GM21825 (cell line): Measurements from ENCODE around the gene LPCAT3.

ENCODE experiments used
- ATAC-seq: cut with Tn5 transposase; IDR thresholded peaks from one replicate; pipeline ENCODE4 v1.9.1; 2021; ENCODE audit warnings: mild to moderate bottlenecking, moderate library complexity; ENCODE audit not compliant: unreplicated experiment

Gene LPCAT3

DNA sequence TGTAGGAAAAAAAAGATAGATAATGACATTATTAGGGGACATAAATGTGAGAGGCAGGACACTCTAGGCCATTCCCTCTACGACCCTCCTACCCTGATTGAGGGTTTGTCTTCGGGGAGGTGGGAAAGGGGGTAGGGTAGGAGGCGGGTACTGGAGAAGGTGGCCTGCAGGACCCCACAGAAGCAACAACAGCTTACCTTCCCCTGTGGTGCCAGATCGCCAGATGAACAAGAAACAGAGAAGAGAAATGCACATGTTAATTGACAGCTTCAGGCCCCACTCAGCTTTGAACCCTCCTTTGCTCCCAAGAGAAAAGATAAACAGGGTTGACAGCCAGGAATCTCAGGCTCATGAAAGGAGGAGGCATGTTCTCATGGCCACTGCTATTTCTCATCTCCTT, 52.6 kb downstream of the LPCAT3 start:
- ATAC-seq, result no peak

DNA sequence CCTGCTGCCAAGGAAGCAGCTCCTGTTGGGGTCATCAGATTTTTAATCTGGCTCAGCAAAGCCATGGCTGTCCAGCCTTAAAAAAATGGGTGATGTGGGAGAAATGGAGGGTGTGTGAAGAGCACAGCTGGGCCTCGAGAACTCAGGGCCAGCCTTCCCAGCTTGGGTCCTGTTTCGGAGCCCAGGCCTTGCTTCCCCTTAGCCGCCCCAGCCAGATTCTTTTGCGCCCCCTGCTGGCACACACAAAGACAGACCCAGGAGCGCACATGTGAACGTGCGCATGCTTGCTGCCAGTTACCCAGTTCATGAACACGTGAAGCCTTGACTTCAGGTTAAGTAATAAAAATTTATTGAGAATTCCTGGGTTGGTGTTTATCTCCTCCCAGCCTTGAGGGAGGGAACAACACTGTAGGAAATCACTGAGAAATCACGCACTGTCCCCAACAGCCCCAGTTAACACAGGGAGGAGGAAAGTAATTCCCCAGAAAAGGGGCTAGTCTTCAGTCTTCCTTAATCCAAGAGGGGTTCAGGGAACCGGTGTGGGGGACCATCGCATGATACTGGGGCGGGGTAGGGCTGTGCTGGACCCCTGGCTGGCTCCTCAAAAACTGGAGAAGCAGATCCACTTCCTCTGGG, 53.1 kb downstream of the LPCAT3 start:
- peak; percentile 32 for ATAC-seq

DNA sequence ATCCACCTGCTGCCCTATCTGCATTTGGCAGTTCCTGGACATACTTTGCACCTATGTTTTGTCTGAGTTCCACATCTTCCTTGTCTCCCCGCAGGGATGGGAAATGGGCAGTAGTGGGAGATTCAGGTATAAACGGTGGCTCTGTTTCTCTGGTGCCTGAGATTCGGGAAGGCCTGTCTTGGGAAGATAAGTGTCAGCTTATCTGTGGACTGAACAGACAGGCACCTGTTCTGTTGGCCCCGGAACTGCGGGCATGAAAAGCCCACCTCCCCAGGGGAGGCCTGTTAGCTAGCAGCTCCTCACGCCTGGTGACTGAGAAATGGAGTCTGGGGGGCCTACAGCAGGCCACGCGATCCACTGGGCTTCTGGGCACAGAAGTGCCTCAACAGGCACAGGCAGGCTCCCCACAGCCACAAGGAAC, 53.7 kb downstream of the LPCAT3 start:
- ATAC-seq, result no peak

DNA sequence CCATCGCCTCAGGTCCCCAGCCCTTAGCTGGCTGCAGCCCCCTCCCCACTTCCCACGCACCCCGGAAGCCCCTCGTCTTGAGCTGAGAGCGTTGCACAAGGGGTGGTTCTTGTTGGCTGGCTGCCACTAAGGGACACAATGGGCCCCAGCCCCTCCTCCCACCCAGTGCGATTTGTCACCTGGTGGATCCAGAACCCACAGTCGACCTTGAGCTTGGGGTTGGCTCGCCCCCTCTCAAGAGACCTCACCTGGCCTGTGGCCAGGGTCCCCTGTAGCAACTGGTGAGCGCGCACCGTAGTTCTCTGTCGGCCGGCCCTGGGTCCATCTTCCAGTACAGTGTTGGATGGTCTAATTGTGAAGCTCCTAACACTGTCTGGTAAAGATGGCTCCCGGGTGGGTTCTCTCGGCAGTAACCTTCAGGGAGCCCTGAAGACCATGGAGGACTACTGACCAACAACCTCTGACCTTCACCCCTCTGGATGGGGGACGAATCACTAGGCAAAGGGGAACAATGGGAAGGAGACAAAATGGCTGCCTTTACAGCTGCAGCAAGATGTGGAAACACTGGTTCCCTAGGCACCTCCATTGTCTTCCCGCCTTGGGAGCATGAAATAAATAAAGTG, 54.4 kb downstream of the LPCAT3 start:
- no peak for ATAC-seq

DNA sequence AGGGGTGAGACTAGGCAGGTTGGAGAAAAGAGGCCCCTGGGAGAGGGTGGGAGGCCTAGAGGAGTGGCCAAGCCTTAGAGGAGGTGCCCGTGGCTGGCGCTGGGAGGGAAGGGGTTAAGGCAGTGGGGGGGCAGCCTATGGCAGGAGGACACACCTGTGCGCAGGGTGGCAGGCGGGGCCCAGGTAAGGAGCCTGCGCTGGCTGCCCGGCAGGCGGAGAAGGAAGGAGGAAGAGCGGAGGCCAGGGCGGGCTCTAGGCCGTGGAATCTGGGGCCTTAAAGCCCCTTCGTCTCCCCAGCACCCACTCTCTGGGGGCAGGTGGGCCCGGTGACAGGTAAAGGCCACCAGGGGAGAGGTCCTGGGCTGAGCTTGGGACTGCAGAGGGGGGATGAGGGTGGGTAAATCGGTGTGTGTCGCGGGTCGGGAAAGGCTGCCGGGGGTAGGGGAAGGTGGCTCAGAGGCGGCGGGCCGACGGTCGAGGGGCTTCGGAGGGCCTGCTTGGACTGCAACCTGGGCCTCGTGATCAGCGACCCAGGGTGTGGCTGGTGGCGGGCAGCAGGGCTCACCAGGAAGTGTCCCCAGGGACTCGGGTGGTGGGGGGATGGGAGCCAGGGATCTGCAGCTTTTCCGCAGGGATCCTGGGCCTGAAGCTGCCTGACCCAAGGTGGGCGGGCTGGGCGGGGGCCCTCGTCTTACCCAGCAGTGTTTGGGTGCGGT, 55.1 kb downstream of the LPCAT3 start:
- ATAC-seq, result no peak

DNA sequence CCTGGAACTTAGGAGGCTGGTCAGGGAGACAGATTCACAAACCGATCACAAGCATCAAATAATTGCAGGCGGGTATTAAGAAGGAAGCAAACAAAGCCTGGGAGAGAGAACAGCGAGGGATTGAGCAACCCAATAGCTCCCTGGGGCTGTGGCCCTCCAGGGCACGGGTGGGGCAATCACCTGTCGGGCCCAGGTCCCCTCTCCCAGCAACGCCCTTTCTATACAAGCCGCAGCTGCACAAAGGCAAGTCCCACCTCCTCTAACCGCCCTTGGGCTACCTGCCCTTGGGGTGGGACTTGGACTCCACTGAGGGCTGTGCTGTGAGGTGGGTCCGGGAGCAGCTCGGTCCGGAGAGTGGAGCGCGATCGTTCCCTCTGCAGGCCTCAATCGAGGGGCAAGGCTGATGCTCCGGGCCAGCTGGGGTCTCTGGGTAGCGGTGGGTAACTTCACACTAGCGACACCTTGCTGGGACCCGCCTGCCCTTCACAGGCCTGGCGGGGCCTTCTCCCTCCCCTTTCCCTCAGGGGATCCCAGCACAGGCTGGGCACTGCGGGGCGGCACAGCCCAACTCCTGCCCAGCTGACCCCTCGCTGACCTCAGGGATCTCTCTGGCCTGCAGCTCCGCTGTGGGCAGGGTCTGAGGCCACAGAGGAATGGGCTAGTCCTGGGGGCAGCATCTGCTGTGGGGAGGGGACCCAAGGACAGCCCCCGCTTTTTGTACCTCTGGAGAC, 55.8 kb downstream of the LPCAT3 start:
- ATAC-seq, result no peak

DNA sequence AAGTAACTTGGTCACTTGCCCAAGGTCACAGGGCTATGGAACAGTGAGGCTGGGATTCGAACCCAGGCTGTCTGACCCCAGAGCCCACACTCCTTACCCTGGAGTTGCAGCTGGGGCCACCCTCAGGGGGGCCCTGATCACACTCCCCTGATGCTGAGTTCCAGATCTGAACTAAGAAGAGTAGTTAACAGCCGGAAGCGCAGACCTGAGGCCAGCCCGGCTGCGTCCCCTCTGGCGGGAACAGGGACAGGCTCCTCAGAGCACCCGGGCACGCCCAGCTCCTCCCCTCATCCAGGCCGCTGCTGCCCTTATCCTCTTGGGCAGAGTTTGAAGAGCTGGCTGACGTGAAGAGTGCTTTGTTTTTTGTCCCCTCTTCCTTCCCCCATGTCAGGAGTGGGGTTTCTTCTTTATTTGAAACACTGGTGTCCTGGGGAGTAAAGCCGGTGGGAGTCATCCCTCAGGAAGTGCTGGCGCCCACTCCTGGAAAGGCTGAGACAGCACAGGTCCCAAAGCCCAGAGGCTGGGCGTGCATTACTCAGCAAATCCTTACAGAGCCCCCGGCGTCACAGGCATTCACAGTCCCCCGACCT, 56.5 kb downstream of the LPCAT3 start:
- no peak for ATAC-seq

DNA sequence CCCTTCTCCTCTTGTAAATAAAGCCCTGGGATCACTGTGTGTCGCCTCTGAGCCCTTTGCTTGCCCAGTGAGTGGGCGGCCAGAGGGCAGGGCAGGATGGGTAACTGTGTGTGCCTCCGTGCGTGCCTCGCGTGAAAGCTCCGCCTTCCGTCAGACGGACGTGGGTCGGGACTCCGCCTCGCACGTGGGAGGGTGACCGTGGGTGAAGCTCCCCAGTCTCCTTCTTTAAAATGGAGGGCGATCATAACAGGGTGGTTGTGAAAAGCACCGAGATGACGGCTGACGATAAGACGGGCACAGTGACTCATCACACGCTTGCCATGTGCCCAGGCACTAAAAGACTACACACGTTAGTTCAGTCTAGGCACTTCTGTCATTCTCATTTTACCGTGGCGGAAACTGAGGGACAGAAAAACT, 57.0 kb downstream of the LPCAT3 start:
- no peak for ATAC-seq

DNA sequence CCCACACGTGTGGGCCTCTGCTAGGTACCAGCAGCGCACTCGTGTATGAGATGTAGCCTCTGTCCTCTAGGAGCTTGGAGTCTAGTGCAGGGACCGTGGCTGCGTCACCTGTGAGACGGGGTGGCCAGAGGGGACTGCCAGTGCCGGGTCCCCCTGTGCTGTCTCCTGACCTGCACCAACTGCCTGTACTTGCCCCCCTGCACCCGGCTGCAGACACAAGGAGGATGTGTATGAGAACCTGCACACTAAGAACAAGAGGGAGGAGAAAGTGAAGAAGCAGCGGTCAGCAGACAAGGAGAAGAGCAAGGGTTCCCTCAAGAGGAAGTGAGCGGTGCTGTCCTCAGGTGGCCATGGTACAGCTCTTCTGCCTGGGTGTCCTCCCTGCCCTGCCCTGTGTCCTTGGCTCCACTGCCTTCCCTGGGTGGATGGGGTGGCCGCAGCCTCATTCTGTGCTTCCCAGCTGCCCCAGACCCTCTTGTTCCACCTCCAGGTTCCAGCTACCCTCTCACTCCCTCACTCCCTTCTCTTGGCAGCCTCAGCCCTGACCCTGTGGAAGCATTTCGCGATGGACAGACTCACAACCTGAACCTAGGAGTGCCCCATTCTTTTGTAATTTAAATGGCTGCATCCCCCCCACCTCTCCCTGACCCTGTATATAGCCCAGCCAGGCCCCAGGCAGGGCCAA, 57.5 kb downstream of the LPCAT3 start:
- ATAC-seq, result peak; percentile 20

DNA sequence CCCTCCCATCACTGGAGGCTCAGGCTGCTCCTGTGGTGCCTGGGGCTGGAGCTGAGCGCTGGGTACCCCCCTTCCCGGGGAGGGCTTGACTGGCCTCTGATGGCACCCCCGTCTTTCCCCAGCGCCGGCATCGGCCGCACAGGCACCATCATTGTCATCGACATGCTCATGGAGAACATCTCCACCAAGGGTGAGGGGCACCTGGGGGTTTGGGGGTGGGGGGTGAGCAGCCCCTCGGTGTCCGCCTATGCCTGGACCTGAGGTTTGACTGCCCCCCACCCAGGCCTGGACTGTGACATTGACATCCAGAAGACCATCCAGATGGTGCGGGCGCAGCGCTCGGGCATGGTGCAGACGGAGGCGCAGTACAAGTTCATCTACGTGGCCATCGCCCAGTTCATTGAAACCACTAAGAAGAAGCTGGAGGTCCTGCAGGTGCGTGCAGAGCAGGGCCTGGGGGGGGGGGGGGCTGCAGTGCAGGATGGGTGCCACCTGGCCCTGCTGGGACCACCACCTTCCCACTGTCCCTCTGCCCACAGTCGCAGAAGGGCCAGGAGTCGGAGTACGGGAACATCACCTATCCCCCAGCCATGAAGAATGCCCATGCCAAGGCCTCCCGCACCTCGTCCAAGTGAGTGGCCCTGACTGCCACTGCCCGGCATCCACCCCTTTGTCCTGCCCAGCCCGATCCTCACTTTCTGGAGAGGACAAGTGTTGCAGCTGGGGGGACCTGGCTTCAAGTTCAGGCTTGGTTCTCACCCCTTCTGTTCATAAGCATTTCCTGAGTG, 58.3 kb downstream of the LPCAT3 start:
- ATAC-seq, result no peak

DNA sequence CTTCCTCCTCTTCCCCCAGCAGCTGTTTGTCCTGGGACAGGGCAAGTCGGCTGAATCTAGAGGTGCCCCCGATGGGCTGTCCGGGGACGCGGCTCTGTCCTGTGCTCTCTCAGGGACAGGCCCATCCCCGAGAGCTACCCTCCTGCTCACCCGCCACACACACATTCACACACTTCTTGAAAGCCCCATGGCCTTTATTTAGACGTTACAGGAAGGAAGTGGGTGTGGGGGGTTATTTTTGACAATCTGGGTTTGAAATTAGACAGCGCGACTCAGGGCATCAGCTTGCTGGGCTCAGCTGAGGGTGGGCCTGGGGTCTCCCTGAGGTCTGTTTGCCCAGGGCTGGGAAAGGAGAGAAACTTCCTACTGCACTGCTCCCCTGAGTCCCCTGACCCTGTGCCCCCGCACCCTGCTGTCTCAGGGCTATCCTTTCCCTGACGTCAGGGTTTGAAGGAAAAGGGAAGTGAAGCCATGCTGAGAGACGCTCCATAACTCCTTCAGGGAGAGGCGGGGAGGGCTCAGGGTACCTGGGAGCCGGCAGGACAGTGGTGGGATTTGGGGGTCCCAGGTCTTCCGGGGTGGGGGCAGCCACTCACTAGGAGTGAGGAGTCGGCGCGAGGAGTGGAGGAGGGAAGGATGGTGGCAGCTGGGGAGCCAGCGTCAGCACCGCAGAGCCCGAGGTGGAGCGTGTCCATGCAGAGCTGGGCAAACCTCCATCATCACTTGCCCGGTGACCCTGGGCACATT, 59.0 kb downstream of the LPCAT3 start:
- ATAC-seq, result peak; percentile 43

DNA sequence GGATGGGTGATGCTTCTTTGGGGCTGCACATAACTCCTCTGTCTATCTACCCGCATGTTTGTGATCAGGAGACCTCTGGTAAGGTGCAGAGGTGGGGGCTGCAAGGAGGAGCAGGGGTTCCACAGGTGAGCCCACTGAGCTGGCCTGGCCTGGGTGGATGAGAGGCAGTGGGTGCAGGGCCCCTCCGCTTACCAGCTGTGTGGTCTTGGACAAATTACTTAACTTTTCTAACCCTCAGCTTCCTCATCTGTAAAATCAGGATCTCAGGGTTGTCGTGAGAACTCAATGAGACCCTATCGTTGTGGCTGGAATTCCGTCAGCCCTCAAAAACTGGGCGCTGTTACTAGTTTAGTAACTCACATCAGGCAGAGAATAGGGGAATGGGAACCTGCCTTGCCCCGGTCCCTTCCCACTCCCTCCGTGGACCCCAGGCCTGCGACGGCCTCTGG, 59.6 kb downstream of the LPCAT3 start:
- ATAC-seq, result no peak

DNA sequence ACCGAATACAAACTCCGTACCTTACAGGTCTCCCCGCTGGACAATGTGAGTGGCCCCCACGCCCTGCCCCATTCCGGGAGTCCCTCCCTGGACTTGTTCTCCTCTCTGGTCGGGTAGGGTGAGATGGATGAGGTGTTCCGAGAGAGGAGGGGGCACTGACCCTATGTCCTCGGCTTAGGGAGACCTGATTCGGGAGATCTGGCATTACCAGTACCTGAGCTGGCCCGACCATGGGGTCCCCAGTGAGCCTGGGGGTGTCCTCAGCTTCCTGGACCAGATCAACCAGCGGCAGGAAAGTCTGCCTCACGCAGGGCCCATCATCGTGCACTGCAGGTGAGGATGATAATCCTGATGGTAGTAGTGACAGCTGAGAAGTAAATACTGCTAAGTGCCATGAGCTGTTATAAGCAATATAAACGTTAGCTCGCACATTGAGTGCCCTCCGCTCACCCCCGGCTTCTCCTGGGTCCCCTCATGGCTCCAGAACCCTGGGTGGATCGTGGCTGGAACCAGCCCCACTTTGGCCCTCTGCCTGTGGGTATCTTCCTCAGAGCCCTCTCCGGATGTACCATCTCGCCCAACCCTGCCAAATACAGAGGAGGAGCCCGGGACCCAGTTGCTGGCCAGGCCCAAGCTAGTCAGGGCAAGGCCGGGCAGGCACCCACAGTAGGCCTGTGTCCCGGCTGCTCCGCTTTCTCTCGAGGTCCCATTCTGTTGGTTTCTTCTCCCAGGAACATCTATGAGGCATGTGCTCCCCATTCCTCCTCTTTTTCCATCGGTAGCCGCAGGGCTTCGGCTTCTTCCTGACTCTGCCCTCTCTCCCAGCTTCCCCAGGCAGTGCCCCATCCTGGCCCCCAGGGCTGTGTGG, 60.3 kb downstream of the LPCAT3 start:
- ATAC-seq, result no peak

DNA sequence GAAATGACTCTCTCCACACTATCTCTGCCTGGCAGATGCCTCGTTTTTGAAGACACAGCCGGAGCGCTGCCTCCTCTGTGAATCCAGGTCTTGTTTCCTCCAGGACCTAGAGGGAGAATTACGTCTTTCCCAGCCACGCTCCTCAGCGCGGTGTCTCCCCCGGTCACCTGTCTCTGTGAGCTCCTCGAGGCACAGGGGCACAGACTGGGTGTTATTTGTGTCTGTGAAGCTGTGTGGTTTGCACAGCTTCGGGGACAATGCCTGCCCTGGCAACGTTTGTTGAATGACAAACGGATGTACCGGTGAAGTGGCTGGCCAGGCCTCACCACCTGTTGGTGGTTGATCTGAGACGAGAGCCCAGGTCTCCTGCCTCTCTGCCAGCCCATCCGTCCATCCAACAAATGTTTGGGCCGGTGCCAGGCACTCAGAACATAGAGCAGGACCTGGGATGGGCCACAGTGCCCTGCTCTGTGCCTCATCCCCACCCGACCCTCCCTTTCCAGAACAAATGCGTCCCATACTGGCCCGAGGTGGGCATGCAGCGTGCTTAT, 61.0 kb downstream of the LPCAT3 start:
- ATAC-seq, result no peak

DNA sequence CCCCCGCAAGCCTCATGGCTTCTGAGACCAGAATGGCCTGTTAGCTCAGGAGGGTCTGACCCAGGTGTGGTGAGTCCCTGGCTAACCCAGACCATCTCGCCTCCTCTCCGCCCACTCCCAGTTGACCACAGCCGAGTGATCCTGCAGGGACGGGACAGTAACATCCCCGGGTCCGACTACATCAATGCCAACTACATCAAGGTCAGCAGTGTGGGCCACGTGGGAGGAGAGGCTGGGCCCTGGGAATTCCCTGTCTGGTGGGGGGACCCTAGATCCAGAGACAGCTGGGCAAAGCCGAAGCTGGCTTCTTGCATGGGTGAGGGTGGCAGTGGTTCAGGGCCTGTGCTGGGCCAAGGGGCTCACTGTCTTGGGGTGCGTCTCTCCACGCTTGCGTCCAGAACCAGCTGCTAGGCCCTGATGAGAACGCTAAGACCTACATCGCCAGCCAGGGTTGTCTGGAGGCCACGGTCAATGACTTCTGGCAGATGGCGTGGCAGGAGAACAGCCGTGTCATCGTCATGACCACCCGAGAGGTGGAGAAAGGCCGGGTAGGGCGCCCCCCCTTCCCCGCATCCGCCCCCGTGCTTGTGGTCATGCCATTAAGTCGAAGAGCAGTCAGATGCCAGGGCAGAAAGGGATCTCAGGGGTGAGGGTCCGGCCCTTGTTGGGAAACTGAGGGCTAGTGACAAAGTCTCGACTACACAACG, 62.1 kb downstream of the LPCAT3 start:
- ATAC-seq, result no peak

DNA sequence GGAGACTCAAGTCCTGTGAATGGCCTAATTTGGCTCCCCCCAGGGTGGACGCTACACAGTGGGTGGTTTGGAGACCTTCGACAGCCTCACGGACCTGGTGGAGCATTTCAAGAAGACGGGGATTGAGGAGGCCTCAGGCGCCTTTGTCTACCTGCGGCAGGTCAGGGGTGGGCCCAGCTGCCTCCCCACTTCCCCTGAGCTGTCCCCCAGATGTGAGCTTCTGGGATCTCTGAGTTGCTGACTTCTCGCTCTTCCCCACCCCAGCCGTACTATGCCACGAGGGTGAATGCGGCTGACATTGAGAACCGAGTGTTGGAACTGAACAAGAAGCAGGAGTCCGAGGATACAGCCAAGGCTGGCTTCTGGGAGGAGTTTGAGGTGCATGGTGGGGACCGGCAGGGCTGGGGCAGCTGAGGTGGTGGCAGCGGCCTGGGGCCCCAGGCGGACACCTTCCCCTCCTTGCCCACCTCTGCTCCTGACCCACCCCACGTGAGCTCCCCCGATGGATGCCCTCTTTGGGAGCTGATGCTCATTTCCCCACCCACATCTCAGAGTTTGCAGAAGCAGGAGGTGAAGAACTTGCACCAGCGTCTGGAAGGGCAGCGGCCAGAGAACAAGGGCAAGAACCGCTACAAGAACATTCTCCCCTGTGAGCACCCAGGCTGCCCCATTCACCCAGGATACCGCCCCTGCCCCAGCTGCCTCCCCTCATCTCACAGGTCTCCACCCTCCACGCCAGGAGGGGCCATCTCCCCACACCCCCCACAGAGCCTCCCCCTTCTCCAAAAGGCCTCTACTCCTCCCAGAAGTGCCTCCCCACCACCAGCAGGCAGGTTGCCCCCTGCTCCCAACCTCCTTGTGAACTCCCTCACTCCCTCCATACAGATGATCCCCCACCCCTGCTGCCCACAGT, 62.9 kb downstream of the LPCAT3 start:
- ATAC-seq, result no peak
